Stimulated activated naive CD4-positive, alpha-beta T cell treated with Interleukin-2 at 50 U/mL for 16 hours (primary cell): ENCODE data around the gene CWC15.
"Not testable (repeated sequence)": the region's sequence is repeated elsewhere in the genome, so short reads cannot be mapped to it uniquely, and the experiment has no call there.

Experiments used
- DNase-seq: peaks from one replicate; lab custom pipeline; 2025; lab: John Stamatoyannopoulos, UW

CWC15 gene

GRCh38 chr11:94954753-94955152 is 18.6 kb downstream of the CWC15 start:
- no peak for DNase-seq

- DNase-seq = no peak
Observed at GRCh38 chr11:94948070-94948617, 25.2 kb downstream of the CWC15 start.

- DNase-seq = no peak
Observed at GRCh38 chr11:94946812-94947211, 26.5 kb downstream of the CWC15 start.

GRCh38 chr11:94941131-94941530 is 32.2 kb downstream of the CWC15 start:
- DNase-seq = no peak

GRCh38 chr11:94939346-94939745 is 34.0 kb downstream of the CWC15 start:
- no peak for DNase-seq

GRCh38 chr11:94938095-94939055 is 35.0 kb downstream of the CWC15 start:
- no peak for DNase-seq

GRCh38 chr11:94934846-94935245 is 38.5 kb downstream of the CWC15 start:
- no peak for DNase-seq

- DNase-seq = no peak
Observed at GRCh38 chr11:94934362-94934761, 39.0 kb downstream of the CWC15 start.

GRCh38 chr11:94933223-94934130 is 39.9 kb downstream of the CWC15 start:
- no peak for DNase-seq

GRCh38 chr11:94932503-94932902 is 40.9 kb downstream of the CWC15 start:
- no peak for DNase-seq

GRCh38 chr11:94932072-94932471 is 41.3 kb downstream of the CWC15 start:
- DNase-seq = not testable (repeated sequence)

- no peak for DNase-seq
Observed at GRCh38 chr11:94928117-94928990, 45.0 kb downstream of the CWC15 start.

GRCh38 chr11:94926698-94927237 is 46.6 kb downstream of the CWC15 start:
- DNase-seq = no peak

- no peak for DNase-seq
Observed at GRCh38 chr11:94926271-94926625, 47.1 kb downstream of the CWC15 start.

GRCh38 chr11:94925422-94926270 is 47.7 kb downstream of the CWC15 start:
- DNase-seq = no peak

GRCh38 chr11:94924612-94925011 is 48.7 kb downstream of the CWC15 start:
- DNase-seq = no peak

GRCh38 chr11:94924171-94924572 is 49.2 kb downstream of the CWC15 start:
- DNase-seq = no peak

- DNase-seq = no peak
Observed at GRCh38 chr11:94923004-94923334, 50.4 kb downstream of the CWC15 start.

GRCh38 chr11:94922321-94923003 is 50.9 kb downstream of the CWC15 start:
- no peak for DNase-seq

GRCh38 chr11:94920311-94920710 is 53.0 kb downstream of the CWC15 start:
- no peak for DNase-seq
